Suprapubic skin (tissue), 4 donors: ENCODE measurements around the gene DYNLT2.

ENCODE experiments used
- CTCF ChIP-seq, 2 donors: fragments of 200-600 bp in 1 of 2; fragments of 450-650 bp in 1 of 2; sonication (generic) in 1 of 2; IDR thresholded peaks; one replicate each; pipeline ENCODE4 v1.5.1; 2016 to 2019; ENCODE audit warnings: antibody characterized with exemption in 2 of 2, mild to moderate bottlenecking in 1 of 2, moderate library complexity in 1 of 2
- EP300 ChIP-seq: sonication (generic); formaldehyde crosslinking; IDR thresholded peaks from one replicate; pipeline ENCODE4 v1.6.1; 2017; ENCODE audit warnings: antibody characterized with exemption
- POLR2A ChIP-seq, 2 donors: fragments of 450-650 bp; IDR thresholded peaks; one replicate each; pipeline ENCODE4 v1.6.1; 2017; ENCODE audit warnings: antibody characterized with exemption in 2 of 2, mild to moderate bottlenecking in 2 of 2, moderate library complexity in 2 of 2
- POLR2AphosphoS5 ChIP-seq, 3 donors: sonication (generic); formaldehyde crosslinking; IDR thresholded peaks; one replicate each; pipeline ENCODE4 v1.6.1; 2017; ENCODE audit warnings: antibody characterized with exemption in 3 of 3

GRCh38 chr6:169800116-169800667, 48.8 kb upstream of the DYNLT2 start:
- no peak for TF ChIP-seq CTCF (IDR thresholded peaks at IDR 0.05)
- TF ChIP-seq POLR2A (IDR thresholded peaks at IDR 0.05) = no peak
- TF ChIP-seq EP300 = no peak
- no peak for TF ChIP-seq POLR2AphosphoS5 (IDR thresholded peaks at IDR 0.05)
